ENCODE measurements around the gene SFRP4.

GRCh38 chr7:37957221-37957970 lies 40.8 kb upstream of the SFRP4 start:
- TF ChIP-seq TEAD4 (IDR thresholded peaks at IDR 0.05) (no peak), TAF1 (IDR thresholded peaks at IDR 0.05; ENCODE audit: low read depth) (no peak), NFIC (IDR thresholded peaks at IDR 0.05) (no peak)

Measured in Ishikawa (cell line).